Colonic mucosa (tissue), 4 donors: ENCODE data around the gene TWSG1. TPM values are rescaled to one million over a fixed set of nuclear protein-coding genes. Genes with fewer than 3 reads are reported as not detected.
A peak's percentile ranks its signal among the peaks of the same experiment; 100 is the strongest.

Experiments
- DNase-seq: peaks from one replicate; pipeline ENCODE4 v3.0.0-alpha.2; 2020
- H3K27ac ChIP-seq: fragments of 200-600 bp; one replicate; pipeline ENCODE4 v1.8.0; 2021
- H3K27me3 ChIP-seq: fragments of 200-600 bp; one replicate; pipeline ENCODE4 v1.8.0; 2021
- H3K36me3 ChIP-seq: fragments of 200-600 bp; one replicate; pipeline ENCODE4 v1.8.0; 2021
- H3K4me1 ChIP-seq: fragments of 200-600 bp; one replicate; pipeline ENCODE4 v1.8.0; 2021; ENCODE audit warnings: mild to moderate bottlenecking
- H3K4me3 ChIP-seq: fragments of 200-600 bp; one replicate; pipeline ENCODE4 v1.8.0; 2021
- H3K9ac ChIP-seq, 2 donors: one replicate each; pipeline ENCODE4 v1.7.0; 2013; ENCODE audit warnings: control low read depth in 2 of 2, low read depth in 2 of 2, low read length in 2 of 2
- H3K9me3 ChIP-seq: fragments of 200-600 bp; one replicate; pipeline ENCODE4 v1.8.0; 2021
- intact Hi-C: fragments of 100-400 bp; cut with DNase I; formaldehyde crosslinking; loops from one replicate; pipeline ENCODE4 v1.14.1; 2022
- total RNA-seq, 2 donors: library from RNA; stranded (reverse); fragmentation: NEBNext Ultra II Directional in 1 of 2; extraction: Animal tissue kit (Norgen Biotek cat#: 25700) in 1 of 2; gene quantifications; one replicate each; pipeline ENCODE4 v1.2.1, GENCODE V29; 2021
- TF ChIP-seq, protein P1 (sequence below): fragments of 200-600 bp; IDR thresholded peaks from one replicate; pipeline ENCODE4 v1.8.0; 2022; ENCODE audit warnings: antibody characterized with exemption, mild to moderate bottlenecking
- donor health status: healthy.
- donor health status: DM: no; HTN: no; CAD: no.
- donor health status: DM: no; HTN: no; CAD: no.

TWSG1 gene
- total RNA-seq, 2 donors from 2014 or later = 14.1 to 25.1 TPM

- Histone ChIP-seq H3K9me3 (no peaks in the 10 kb centered on the region), H3K27ac (peak overlapping the region; percentile 79), H3K36me3 (no peaks in the 10 kb centered on the region), H3K27me3 (no peaks in the 10 kb centered on the region), H3K4me3 (peak overlapping the region; percentile 82), H3K4me1 (peaks cover 3% of the 10 kb centered on the region), H3K9ac (peak overlapping the region; percentile 55 to 76)
- TF ChIP-seq, protein P1, sequence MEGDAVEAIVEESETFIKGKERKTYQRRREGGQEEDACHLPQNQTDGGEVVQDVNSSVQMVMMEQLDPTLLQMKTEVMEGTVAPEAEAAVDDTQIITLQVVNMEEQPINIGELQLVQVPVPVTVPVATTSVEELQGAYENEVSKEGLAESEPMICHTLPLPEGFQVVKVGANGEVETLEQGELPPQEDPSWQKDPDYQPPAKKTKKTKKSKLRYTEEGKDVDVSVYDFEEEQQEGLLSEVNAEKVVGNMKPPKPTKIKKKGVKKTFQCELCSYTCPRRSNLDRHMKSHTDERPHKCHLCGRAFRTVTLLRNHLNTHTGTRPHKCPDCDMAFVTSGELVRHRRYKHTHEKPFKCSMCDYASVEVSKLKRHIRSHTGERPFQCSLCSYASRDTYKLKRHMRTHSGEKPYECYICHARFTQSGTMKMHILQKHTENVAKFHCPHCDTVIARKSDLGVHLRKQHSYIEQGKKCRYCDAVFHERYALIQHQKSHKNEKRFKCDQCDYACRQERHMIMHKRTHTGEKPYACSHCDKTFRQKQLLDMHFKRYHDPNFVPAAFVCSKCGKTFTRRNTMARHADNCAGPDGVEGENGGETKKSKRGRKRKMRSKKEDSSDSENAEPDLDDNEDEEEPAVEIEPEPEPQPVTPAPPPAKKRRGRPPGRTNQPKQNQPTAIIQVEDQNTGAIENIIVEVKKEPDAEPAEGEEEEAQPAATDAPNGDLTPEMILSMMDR = no peak
- DNase-seq = peak; percentile 31
- intact Hi-C loops = loop anchor here (10.0 kb wide), 2 partner anchors 180 to 260 kb away; no protein-coding TSS in a partner anchor
Observed at GRCh38 chr18:9334973-9335696, 562 bp downstream of the TWSG1 start.

GRCh38 chr18:9335697-9336045, 1.1 kb downstream of the TWSG1 start:
- TF ChIP-seq, protein P1 = no peak
- Histone ChIP-seq H3K27me3 (no peaks in the 10 kb centered on the region), H3K4me3 (peak overlapping the region; percentile 82), H3K9ac (peak overlapping the region in 1 of 2 donors; percentile 55), H3K27ac (no peak overlapping the region), H3K36me3 (no peaks in the 10 kb centered on the region), H3K4me1 (peaks cover 3% of the 10 kb centered on the region), H3K9me3 (no peaks in the 10 kb centered on the region)
- no peak for DNase-seq
- intact Hi-C loops = loop anchor here (10.0 kb wide), 2 partner anchors 179 to 261 kb away; no protein-coding TSS in a partner anchor

GRCh38 chr18:9336827-9337226, 2.3 kb downstream of the TWSG1 start:
- DNase-seq = no peak
- no peaks in the 10 kb centered on the region for H3K36me3 ChIP-seq
- no peak overlapping the region for H3K9ac ChIP-seq
- intact Hi-C loops = loop anchor here (10.0 kb wide), 2 partner anchors 178 to 262 kb away; no protein-coding TSS in a partner anchor
- no peaks in the 10 kb centered on the region for H3K27me3 ChIP-seq
- no peaks in the 10 kb centered on the region for H3K9me3 ChIP-seq
- TF ChIP-seq, protein P1 = no peak
- peaks cover 3% of the 10 kb centered on the region for H3K4me1 ChIP-seq
- no peak overlapping the region for H3K4me3 ChIP-seq
- no peak overlapping the region for H3K27ac ChIP-seq

GRCh38 chr18:9337873-9338272, 3.3 kb downstream of the TWSG1 start:
- intact Hi-C loops = loop anchor here (10.0 kb wide), 2 partner anchors 177 to 263 kb away; no protein-coding TSS in a partner anchor
- DNase-seq = no peak
- TF ChIP-seq, protein P1 = no peak
- no peak overlapping the region for H3K9ac ChIP-seq
- no peaks in the 10 kb centered on the region for H3K9me3 ChIP-seq
- no peaks in the 10 kb centered on the region for H3K36me3 ChIP-seq
- H3K27ac ChIP-seq = no peak overlapping the region
- no peaks in the 10 kb centered on the region for H3K27me3 ChIP-seq
- no peak overlapping the region for H3K4me3 ChIP-seq
- H3K4me1 ChIP-seq = peaks cover 3% of the 10 kb centered on the region

DNA sequence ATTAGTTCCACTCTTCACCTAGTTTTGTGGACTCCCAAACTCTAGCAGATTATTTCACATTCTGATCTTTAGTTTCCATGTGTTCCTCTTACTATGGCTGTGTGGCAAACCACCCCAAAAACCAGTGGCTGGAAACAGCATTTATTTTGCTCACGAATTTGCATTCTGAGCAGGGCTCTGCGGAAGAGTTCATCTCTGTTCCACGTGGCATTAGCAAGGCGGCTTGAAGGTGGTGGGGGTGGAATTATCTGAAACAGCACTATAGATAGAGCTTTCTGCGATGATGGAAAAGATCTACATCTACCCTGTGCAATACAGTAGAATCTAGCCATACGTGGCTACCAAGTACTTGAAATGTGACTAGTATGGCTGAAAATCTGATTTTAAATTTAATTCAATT, 5.9 kb downstream of the TWSG1 start:
- TF ChIP-seq, protein P1 = no peak
- Histone ChIP-seq H3K27me3 (no peaks in the 10 kb centered on the region), H3K27ac (no peak overlapping the region), H3K4me3 (no peak overlapping the region), H3K9ac (no peak overlapping the region), H3K9me3 (no peaks in the 10 kb centered on the region), H3K36me3 (no peaks in the 10 kb centered on the region), H3K4me1 (peaks cover under 1% of the 10 kb centered on the region)
- DNase-seq = no peak
- intact Hi-C loops = no loop called here
